HEK293 (cell line): ENCODE data around the gene ITGA2B.

Source experiments
- ATF2 ChIP-seq: fragments of 450-650 bp; formaldehyde crosslinking; IDR thresholded peaks from 2 replicates; pipeline ENCODE4 v1.5.1; 2016; ENCODE audit warnings: missing biosample characterization, missing genetic modification characterization, low read depth
- IKZF3 ChIP-seq: fragments of 450-650 bp; IDR thresholded peaks from 2 replicates; pipeline ENCODE4 v1.5.0; 2018; ENCODE audit warnings: missing biosample characterization, mild to moderate bottlenecking, missing genetic modification characterization, moderate library complexity
- OSR2 ChIP-seq: fragments of 450-650 bp; formaldehyde crosslinking; IDR thresholded peaks from 2 replicates; pipeline ENCODE4 v1.5.1; 2016; ENCODE audit warnings: missing biosample characterization, missing genetic modification characterization
- PRDM2 ChIP-seq: fragments of 450-650 bp; formaldehyde crosslinking; IDR thresholded peaks from 2 replicates; pipeline ENCODE4 v1.5.1; 2016; ENCODE audit warnings: missing biosample characterization, missing genetic modification characterization, borderline replicate concordance
- REST ChIP-seq: fragments of 450-650 bp; formaldehyde crosslinking; IDR thresholded peaks from 2 replicates; pipeline ENCODE4 v1.5.1; 2016; ENCODE audit warnings: missing biosample characterization, missing genetic modification characterization
- ZBTB21 ChIP-seq: fragments of 450-650 bp; formaldehyde crosslinking; IDR thresholded peaks from 2 replicates; pipeline ENCODE4 v1.5.1; 2017; ENCODE audit warnings: missing biosample characterization, missing genetic modification characterization
- ZBTB48 ChIP-seq: fragments of 450-650 bp; formaldehyde crosslinking; IDR thresholded peaks from 2 replicates; pipeline ENCODE4 v1.5.1; 2016; ENCODE audit warnings: missing biosample characterization, missing genetic modification characterization
- ZEB2 ChIP-seq: fragments of 450-650 bp; formaldehyde crosslinking; IDR thresholded peaks from 2 replicates; pipeline ENCODE4 v1.5.1; 2016; ENCODE audit warnings: missing biosample characterization, missing genetic modification characterization
- ZNF10 ChIP-seq: fragments of 450-650 bp; formaldehyde crosslinking; IDR thresholded peaks from 2 replicates; pipeline ENCODE4 v1.5.1; 2017; ENCODE audit warnings: missing biosample characterization, missing genetic modification characterization
- ZNF133 ChIP-seq: fragments of 450-650 bp; formaldehyde crosslinking; IDR thresholded peaks from 2 replicates; pipeline ENCODE4 v1.5.1; 2016; ENCODE audit warnings: missing biosample characterization, missing genetic modification characterization
- ZNF140 ChIP-seq: fragments of 450-650 bp; formaldehyde crosslinking; IDR thresholded peaks from 2 replicates; pipeline ENCODE4 v1.5.1; 2016; ENCODE audit warnings: missing biosample characterization, missing genetic modification characterization
- ZNF155 ChIP-seq: fragments of 450-650 bp; formaldehyde crosslinking; IDR thresholded peaks from 2 replicates; pipeline ENCODE4 v1.5.1; 2016; ENCODE audit warnings: missing biosample characterization, missing genetic modification characterization
- ZNF157 ChIP-seq: fragments of 450-650 bp; formaldehyde crosslinking; IDR thresholded peaks from 2 replicates; pipeline ENCODE4 v1.5.1; 2016; ENCODE audit warnings: missing biosample characterization, missing genetic modification characterization
- ZNF248 ChIP-seq: fragments of 450-650 bp; formaldehyde crosslinking; IDR thresholded peaks from 2 replicates; pipeline ENCODE4 v1.5.1; 2017; ENCODE audit warnings: missing biosample characterization, missing genetic modification characterization
- ZNF341 ChIP-seq: fragments of 450-650 bp; formaldehyde crosslinking; IDR thresholded peaks from 2 replicates; pipeline ENCODE4; 2016; ENCODE audit warnings: low read depth, missing biosample characterization, missing genetic modification characterization
- ZNF473 ChIP-seq: fragments of 450-650 bp; formaldehyde crosslinking; IDR thresholded peaks from 2 replicates; pipeline ENCODE4 v1.5.1; 2017; ENCODE audit warnings: missing biosample characterization, missing genetic modification characterization
- ZNF501 ChIP-seq: fragments of 450-650 bp; formaldehyde crosslinking; IDR thresholded peaks from 2 replicates; pipeline ENCODE4 v1.5.1; 2016; ENCODE audit warnings: missing biosample characterization, missing genetic modification characterization
- ZNF510 ChIP-seq: fragments of 450-650 bp; formaldehyde crosslinking; IDR thresholded peaks from 2 replicates; pipeline ENCODE4 v1.5.1; 2018; ENCODE audit warnings: mild to moderate bottlenecking, missing genetic modification characterization, missing biosample characterization; ENCODE audit not compliant: insufficient replicate concordance
- ZNF548 ChIP-seq: fragments of 450-650 bp; formaldehyde crosslinking; IDR thresholded peaks from 2 replicates; pipeline ENCODE4 v1.5.1; 2016; ENCODE audit warnings: missing biosample characterization, missing genetic modification characterization
- ZNF555 ChIP-seq: fragments of 450-650 bp; formaldehyde crosslinking; conservative IDR thresholded peaks from 2 replicates; pipeline ENCODE4 v1.5.1; 2017; ENCODE audit warnings: missing biosample characterization, mild to moderate bottlenecking, missing genetic modification characterization, inconsistent platforms
- ZNF561 ChIP-seq: fragments of 450-650 bp; IDR thresholded peaks from 2 replicates; pipeline ENCODE4 v1.5.1; 2018; ENCODE audit warnings: missing biosample characterization, missing genetic modification characterization, borderline replicate concordance
- ZNF596 ChIP-seq: fragments of 450-650 bp; IDR thresholded peaks from 2 replicates; pipeline ENCODE4 v1.5.0; 2018; ENCODE audit warnings: missing biosample characterization, mild to moderate bottlenecking, missing genetic modification characterization, moderate library complexity
- ZNF610 ChIP-seq: fragments of 450-650 bp; formaldehyde crosslinking; IDR thresholded peaks from 2 replicates; pipeline ENCODE4 v1.5.1; 2016; ENCODE audit warnings: missing biosample characterization, missing genetic modification characterization, borderline replicate concordance
- ZNF623 ChIP-seq: fragments of 450-650 bp; formaldehyde crosslinking; IDR thresholded peaks from 2 replicates; pipeline ENCODE4 v1.5.1; 2016; ENCODE audit warnings: missing biosample characterization, missing genetic modification characterization
- ZNF624 ChIP-seq: fragments of 450-650 bp; formaldehyde crosslinking; IDR thresholded peaks from 2 replicates; pipeline ENCODE4 v1.5.1; 2017; ENCODE audit warnings: missing biosample characterization, missing genetic modification characterization
- ZNF639 ChIP-seq: fragments of 450-650 bp; formaldehyde crosslinking; IDR thresholded peaks from 2 replicates; pipeline ENCODE4 v1.5.1; 2016; ENCODE audit warnings: missing biosample characterization, missing genetic modification characterization
- ZNF843 ChIP-seq: fragments of 450-650 bp; formaldehyde crosslinking; IDR thresholded peaks from 2 replicates; pipeline ENCODE4 v1.5.1; 2016; ENCODE audit warnings: missing biosample characterization, missing genetic modification characterization
- ZSCAN23 ChIP-seq: fragments of 450-650 bp; formaldehyde crosslinking; IDR thresholded peaks from 2 replicates; pipeline ENCODE4 v1.5.1; 2016; ENCODE audit warnings: missing biosample characterization, missing genetic modification characterization
- ZSCAN30 ChIP-seq: fragments of 450-650 bp; IDR thresholded peaks from 2 replicates; pipeline ENCODE4 v1.5.1; 2018; ENCODE audit warnings: missing biosample characterization, mild to moderate bottlenecking, missing genetic modification characterization, moderate library complexity
- ZXDB ChIP-seq: fragments of 450-650 bp; formaldehyde crosslinking; IDR thresholded peaks from 2 replicates; pipeline ENCODE4 v1.5.1; 2016; ENCODE audit warnings: missing biosample characterization, missing genetic modification characterization

The ITGA2B gene

GRCh38 chr17:44344939-44345453 lies 44.5 kb downstream of the ITGA2B start, which contains the start of gene GRN (continued):
- TF ChIP-seq PRDM2 (tag by site-specific recombination) (no peak), ZNF473 (tag by site-specific recombination) (no peak), ZSCAN30 (tag by site-specific recombination) (no peak), ATF2 (tag by site-specific recombination) (no peak), ZEB2 (tag by site-specific recombination) (peak; percentile 36; the same call in 1 of the 2 replicates), ZNF140 (no peak), ZNF501 (tag by site-specific recombination) (0 out of 2 replicates have a peak, but pooled peaks have one; percentile 66), ZBTB48 (tag by site-specific recombination) (0 out of 2 replicates have a peak, but pooled peaks have one; percentile 35), ZNF596 (tag by site-specific recombination) (no peak), ZSCAN23 (tag by site-specific recombination) (no peak), ZNF843 (tag by site-specific recombination) (0 out of 2 replicates have a peak, but pooled peaks have one; percentile 17), OSR2 (tag by site-specific recombination) (no peak), ZNF133 (tag by site-specific recombination) (no peak), ZNF624 (tag by site-specific recombination) (no peak), ZNF561 (tag by site-specific recombination) (peak; percentile 81; the same call in 1 of the 2 replicates), REST (tag by site-specific recombination) (no peak; the same call in 1 of the 2 replicates), ZNF510 (tag by site-specific recombination) (no peak), ZNF623 (tag by site-specific recombination) (no peak), ZNF341 (peak; percentile 97), ZBTB21 (tag by site-specific recombination) (0 out of 2 replicates have a peak, but pooled peaks have one; percentile 16), ZNF157 (tag by site-specific recombination) (no peak), ZNF555 (no peak), ZNF548 (tag by site-specific recombination) (no peak), ZNF10 (tag by site-specific recombination) (peak; percentile 70; the same call in 1 of the 2 replicates), ZXDB (tag by site-specific recombination) (peak; percentile 74; the same call in 1 of the 2 replicates), IKZF3 (tag by site-specific recombination) (no peak), ZNF155 (tag by site-specific recombination) (no peak), ZNF248 (tag by site-specific recombination) (no peak), ZNF610 (tag by site-specific recombination) (no peak), ZNF639 (tag by site-specific recombination) (no peak; the same call in none of the 2 replicates)
